Measurements from ENCODE around the gene PLXNB2.

- TF ChIP-seq RAD21 (IDR thresholded peaks at IDR 0.05; ENCODE audit: low read length) = no peak
- TF ChIP-seq CTCF (IDR thresholded peaks at IDR 0.05) = no peak
- TF ChIP-seq MAX (IDR thresholded peaks at IDR 0.05; ENCODE audit: low read depth) = no peak
- TF ChIP-seq FOXM1 (IDR thresholded peaks at IDR 0.05; ENCODE audit: low read depth) = no peak
- no peak for TF ChIP-seq GABPA (IDR thresholded peaks at IDR 0.05; ENCODE audit: low read depth)
- TF ChIP-seq PBX3 (IDR thresholded peaks at IDR 0.05) = no peak
- TF ChIP-seq SIN3A (IDR thresholded peaks at IDR 0.05; ENCODE audit: borderline replicate concordance, low read depth, low read length) = no peak; the same call in 1 of the 2 replicates
- TF ChIP-seq CHD2 (IDR thresholded peaks at IDR 0.05; ENCODE audit: low read length, partially characterized antibody) = no peak
- 0 out of 2 replicates have a peak, but pooled peaks have one; percentile 46 for TF ChIP-seq REST (IDR thresholded peaks at IDR 0.05; ENCODE audit: low read depth, low read length)
- no peak for TF ChIP-seq TEAD4 (IDR thresholded peaks at IDR 0.05; ENCODE audit: borderline replicate concordance, insufficient read depth)
- no peak for TF ChIP-seq NRF1 (IDR thresholded peaks at IDR 0.05; ENCODE audit: low read depth, low read length)
- no peak for TF ChIP-seq JUND (IDR thresholded peaks at IDR 0.05)
Measured at GRCh38 chr22:50306753-50307749, at the start of gene PLXNB2.

Data from SK-N-SH (cell line).